GM12873 (cell line): ENCODE results near the gene NEK1.

Experiments
- TF ChIP-seq, protein P1 (sequence below): IDR thresholded peaks from 2 replicates; pipeline ENCODE4 v1.5.1; 2012; ENCODE audit warnings: low read depth, mild to moderate bottlenecking, moderate library complexity, low read length, control low read depth; ENCODE audit not compliant: insufficient read depth; ENCODE audit errors: missing control alignments

The NEK1 gene

DNA sequence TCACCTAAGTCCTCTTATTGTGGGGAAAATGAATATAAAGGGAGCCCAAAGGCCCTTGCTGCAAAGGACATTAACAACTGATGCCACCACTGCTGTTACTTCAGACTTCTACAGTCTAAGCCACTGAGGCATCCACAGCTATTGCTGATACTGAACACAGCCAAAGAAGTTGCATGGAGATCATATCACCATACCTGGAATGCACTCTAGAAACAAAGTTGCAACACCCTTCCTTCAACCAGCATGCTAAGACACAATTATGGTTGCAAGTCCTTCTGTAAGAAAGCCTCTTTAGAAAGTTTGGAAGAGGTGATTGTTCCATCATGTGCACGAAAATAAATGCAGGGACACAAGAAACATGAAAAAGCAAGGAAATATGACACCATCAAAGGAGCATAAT, 236.0 kb downstream of the NEK1 start:
- TF ChIP-seq, protein P1, sequence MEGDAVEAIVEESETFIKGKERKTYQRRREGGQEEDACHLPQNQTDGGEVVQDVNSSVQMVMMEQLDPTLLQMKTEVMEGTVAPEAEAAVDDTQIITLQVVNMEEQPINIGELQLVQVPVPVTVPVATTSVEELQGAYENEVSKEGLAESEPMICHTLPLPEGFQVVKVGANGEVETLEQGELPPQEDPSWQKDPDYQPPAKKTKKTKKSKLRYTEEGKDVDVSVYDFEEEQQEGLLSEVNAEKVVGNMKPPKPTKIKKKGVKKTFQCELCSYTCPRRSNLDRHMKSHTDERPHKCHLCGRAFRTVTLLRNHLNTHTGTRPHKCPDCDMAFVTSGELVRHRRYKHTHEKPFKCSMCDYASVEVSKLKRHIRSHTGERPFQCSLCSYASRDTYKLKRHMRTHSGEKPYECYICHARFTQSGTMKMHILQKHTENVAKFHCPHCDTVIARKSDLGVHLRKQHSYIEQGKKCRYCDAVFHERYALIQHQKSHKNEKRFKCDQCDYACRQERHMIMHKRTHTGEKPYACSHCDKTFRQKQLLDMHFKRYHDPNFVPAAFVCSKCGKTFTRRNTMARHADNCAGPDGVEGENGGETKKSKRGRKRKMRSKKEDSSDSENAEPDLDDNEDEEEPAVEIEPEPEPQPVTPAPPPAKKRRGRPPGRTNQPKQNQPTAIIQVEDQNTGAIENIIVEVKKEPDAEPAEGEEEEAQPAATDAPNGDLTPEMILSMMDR, result no peak

DNA sequence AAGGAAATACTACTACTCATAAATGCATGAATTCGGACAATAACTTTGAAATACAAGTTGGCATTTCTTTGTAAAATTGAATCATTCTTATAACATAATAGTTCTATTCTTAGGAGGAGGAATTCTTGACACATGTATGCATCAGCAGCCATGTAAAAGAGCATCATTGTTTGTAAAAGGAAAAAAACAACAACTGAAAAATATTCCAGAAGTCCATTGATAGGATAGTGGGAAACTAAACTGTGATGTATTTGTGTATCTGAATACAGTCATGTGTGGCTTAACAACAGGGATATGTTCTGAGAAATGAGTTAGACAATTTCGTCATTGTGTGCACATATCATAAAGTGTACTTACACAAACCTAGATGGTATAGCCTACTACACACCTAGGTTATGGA, 239.6 kb downstream of the NEK1 start:
- TF ChIP-seq, protein P1, result no peak

DNA sequence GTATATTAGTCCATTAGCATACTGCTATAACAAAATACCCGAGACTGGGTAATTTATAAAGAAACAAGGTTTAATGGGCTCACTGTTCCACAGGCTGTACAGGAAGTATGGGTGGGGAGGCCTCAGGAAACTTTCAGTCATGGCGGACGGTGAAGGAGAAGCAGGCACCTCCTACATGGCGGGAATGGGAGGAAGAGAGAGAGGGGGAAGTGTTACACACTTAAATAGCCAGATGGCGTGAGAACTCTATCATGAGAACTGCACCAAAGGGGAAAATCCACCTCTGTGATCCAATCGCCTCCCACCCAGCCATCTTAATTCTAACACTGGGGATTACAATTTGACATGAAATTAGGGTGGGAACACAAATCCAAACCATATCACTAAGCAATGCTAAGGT, 242.7 kb downstream of the NEK1 start:
- TF ChIP-seq, protein P1, result no peak

DNA sequence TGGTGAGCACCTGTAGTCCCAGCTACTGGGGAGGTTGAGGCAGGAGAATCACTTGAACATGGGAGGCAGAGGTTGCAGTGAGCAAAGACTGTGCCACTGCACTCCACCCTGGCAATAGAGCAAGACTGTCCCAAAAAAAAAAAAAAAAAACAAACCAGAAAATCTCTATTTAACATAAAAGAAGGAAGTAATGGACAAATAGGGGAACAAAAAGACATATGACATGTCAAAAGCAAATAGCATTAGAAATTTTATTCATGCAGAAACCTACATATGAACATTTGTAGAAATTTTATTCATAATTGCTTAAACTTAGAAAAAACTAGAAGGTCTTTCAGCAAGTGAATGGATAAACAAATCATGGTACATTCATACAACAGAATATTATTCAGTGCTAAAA, 244.6 kb downstream of the NEK1 start:
- TF ChIP-seq, protein P1, result no peak

DNA sequence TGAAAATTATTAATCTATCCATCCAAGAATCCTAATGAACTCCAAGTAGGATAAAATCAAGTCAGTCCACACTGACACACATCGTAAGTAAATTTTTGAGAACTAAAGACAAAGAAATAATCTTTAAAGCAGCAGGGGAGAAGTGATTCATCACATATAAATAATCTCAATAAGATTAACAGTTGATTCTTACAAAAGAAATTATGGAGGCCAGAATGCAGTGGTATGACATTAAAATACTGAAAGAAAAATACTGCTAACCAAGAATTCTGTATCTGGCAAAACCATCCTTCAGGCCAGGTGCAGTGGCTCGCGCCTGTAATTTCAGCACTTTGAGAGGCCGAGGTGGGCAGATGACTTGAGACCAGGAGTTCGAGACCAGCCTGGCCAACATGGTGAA, 245.6 kb downstream of the NEK1 start:
- TF ChIP-seq, protein P1, result no peak

DNA sequence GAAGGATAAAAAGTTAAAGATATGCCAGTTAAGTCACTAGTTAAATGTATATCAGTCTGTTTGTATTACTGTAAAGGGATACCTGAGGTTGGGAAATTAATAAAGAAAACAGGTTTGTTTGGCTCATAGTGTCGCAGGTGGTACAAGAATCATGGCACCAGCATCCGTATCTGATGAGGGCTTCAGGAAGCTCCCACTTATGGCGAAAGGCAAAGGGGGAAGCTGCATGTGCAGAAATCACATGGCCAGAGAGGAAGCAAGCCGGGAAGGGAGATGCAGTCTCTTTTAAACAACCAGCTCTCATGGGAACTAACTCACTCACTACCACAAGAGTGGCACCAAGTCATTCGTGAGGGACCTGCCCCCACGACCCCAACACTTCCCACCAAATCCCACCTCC, 249.8 kb downstream of the NEK1 start:
- TF ChIP-seq, protein P1, result no peak

DNA sequence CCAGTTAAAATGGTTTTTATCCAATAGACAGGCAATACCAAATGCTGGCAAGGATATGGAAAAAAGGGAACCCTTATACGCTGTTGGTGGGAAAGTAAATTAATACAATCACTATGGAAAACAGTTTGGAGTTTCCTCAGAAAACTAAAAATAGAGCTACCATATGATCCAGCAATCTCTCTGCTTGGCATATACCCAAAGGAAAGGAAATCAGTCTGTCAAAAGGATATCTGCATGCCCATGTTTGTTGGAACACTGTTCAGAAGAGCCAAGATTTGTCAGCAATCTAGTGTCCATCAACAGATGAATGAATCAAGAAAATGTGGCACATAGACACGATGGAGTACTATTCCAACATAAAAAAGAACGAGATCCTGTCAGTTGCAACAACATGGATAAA, 250.6 kb downstream of the NEK1 start:
- TF ChIP-seq, protein P1, result no peak

DNA sequence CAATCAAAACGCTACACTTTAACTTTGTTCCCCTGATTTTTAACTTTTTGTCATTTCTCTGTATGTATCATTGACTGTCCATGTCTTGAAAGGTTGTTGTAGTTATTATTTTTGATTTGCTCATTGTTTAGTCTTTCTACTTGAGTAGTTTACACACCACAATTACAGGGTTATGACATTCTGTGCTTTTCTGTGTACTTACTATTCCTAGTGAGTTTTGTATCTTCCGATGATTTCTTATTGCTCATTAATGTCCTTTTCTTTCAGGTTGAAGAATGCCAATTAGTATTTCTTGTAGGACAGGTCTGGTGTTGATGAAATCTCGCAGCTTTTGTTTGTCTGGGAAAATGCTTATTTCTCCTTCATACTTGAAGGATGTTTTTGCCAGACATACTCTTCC, 252.4 kb downstream of the NEK1 start:
- TF ChIP-seq, protein P1, result no peak
